Bronchial epithelial cell (primary cell): ENCODE results near the gene IL1R1. TPM values are rescaled to one million over a fixed set of nuclear protein-coding genes. Genes with fewer than 3 reads are reported as not detected.
"Not testable (repeated sequence)": the region's sequence is repeated elsewhere in the genome, so short reads cannot be mapped to it uniquely, and the experiment has no call there.

Experiments
- DNase-seq: peaks from one replicate; pipeline ENCODE4 v3.0.0-alpha.2; 2010; ENCODE audit warnings: low read depth
- FAIRE-seq: peaks from 2 replicates; lab custom pipeline; 2011; peaks lifted over from hg19 to GRCh38; lab: Jason Lieb, UNC
- H3K27me3 ChIP-seq: 2 replicates; pipeline ENCODE4 v1.5.1; 2011; ENCODE audit warnings: low read length; ENCODE audit not compliant: control insufficient read depth, insufficient read depth
- H3K36me3 ChIP-seq: 2 replicates; pipeline ENCODE4 v1.5.1; 2011; ENCODE audit warnings: low read length; ENCODE audit not compliant: control insufficient read depth, insufficient read depth
- H3K4me3 ChIP-seq: 2 replicates; pipeline ENCODE4 v1.5.1; 2011; ENCODE audit warnings: mild to moderate bottlenecking, low read depth, low read length, control low read depth
- total RNA-seq: library from RNA; depleted of rRNA; stranded (reverse); fragments of >200 nt; gene quantifications from 2 replicates; pipeline ENCODE4 v1.2.1, GENCODE V29; 2014
- TF ChIP-seq, protein P1 (sequence below): IDR thresholded peaks from 2 replicates; pipeline ENCODE4 v1.5.1; 2011; ENCODE audit warnings: mild to moderate bottlenecking, moderate library complexity, low read length, control low read depth, inconsistent platforms; ENCODE audit not compliant: insufficient read depth, severe bottlenecking

The IL1R1 gene
- total RNA-seq, 1 donor from 2014 or later: 1.6 TPM

DNA sequence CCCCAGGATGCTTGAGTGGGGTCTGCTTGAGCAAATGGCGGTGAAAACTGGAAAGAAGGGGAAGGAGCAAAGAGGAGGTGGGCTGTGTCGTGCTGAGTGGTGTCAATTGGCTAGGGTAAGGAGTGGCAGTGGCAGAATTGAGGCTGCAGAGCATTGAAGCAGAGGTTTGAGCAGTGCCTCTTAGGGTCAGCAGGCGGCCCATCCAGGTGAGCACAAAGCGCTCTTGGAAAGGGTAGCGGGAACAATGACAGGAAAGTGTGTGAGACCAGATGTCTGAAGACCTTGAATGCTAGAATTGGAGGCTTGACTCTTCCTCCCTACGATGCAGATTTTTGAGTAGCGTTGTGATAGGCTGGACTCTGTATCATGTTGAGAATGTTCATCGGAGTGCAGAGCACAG is 39.3 kb upstream of the IL1R1 start:
- DNase-seq (no peak), FAIRE-seq (no peak)
- Histone ChIP-seq H3K27me3 (no peaks in the 10 kb centered on the region), H3K36me3 (no peaks in the 10 kb centered on the region), H3K4me3 (no peak overlapping the region)
- TF ChIP-seq, protein P1, sequence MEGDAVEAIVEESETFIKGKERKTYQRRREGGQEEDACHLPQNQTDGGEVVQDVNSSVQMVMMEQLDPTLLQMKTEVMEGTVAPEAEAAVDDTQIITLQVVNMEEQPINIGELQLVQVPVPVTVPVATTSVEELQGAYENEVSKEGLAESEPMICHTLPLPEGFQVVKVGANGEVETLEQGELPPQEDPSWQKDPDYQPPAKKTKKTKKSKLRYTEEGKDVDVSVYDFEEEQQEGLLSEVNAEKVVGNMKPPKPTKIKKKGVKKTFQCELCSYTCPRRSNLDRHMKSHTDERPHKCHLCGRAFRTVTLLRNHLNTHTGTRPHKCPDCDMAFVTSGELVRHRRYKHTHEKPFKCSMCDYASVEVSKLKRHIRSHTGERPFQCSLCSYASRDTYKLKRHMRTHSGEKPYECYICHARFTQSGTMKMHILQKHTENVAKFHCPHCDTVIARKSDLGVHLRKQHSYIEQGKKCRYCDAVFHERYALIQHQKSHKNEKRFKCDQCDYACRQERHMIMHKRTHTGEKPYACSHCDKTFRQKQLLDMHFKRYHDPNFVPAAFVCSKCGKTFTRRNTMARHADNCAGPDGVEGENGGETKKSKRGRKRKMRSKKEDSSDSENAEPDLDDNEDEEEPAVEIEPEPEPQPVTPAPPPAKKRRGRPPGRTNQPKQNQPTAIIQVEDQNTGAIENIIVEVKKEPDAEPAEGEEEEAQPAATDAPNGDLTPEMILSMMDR: no peak

DNA sequence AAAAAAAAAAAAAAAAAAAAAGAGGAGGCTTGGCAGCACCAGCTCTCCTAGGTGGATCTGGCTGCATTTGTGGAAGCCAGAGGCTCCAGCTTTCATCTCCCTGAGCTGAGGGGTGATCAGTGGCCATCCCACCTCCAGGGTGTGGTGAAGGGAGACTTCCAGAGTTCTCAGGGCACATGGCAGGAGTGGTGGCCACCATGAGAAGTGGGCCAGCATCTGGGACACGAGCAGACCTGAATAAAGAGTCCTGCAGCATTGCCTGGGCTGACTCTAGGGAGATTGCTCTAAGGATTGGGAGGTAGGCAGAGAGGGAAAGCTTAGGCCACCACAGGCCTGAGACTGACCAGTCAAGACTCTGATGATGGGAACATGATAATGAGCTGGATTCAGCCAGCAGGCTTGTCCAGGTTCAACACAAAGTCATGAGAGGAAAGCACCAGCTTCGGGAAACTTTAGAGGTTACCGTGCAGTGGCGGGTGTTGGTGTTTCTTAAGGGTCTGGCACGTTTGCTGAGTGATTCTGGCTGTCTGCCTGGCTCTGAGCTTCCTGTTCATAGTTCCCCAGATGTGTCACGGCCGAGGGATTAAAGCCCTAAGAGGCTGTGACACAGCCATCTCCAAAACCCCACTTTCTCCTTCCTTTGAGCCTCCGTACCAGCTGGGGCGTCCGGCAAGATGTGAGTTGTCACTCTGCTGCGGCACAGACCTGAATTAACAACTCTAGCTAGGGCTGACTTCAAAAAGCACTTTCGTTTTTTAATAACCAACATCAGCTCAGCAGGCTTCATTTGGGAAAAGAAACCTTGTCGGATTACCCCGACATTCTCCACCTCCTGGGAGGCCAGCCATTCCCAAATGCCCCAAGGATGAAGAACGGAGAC is 38.3 kb upstream of the IL1R1 start:
- Histone ChIP-seq H3K36me3 (no peaks in the 10 kb centered on the region), H3K27me3 (no peaks in the 10 kb centered on the region), H3K4me3 (peak overlapping the region; percentile 9)
- TF ChIP-seq, protein P1: no peak
- FAIRE-seq: no peak
- peak; percentile 77 for DNase-seq

DNA sequence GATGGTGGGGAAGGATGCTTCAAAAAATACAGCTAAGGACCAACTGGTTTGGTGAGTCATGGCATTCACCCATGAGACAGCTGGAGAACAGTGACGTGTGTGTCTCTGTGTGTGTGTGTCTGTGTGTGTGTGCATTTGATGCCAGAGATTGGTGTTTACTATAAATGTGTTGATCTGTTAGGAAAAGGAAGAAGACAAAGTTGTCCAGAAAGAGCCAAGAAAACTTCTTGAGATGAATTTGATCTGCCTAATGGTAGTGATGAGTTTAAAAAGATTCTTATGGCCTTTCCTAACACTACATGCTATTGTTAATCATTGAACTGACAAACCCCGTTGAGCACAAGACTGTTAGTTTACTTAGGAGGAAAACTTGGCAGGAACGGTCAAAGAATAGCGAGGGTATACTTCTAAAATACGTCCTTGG is 36.4 kb upstream of the IL1R1 start:
- peak; percentile 71 for DNase-seq
- Histone ChIP-seq H3K27me3 (no peaks in the 10 kb centered on the region), H3K36me3 (no peaks in the 10 kb centered on the region), H3K4me3 (no peak overlapping the region)
- TF ChIP-seq, protein P1: no peak
- FAIRE-seq: no peak

DNA sequence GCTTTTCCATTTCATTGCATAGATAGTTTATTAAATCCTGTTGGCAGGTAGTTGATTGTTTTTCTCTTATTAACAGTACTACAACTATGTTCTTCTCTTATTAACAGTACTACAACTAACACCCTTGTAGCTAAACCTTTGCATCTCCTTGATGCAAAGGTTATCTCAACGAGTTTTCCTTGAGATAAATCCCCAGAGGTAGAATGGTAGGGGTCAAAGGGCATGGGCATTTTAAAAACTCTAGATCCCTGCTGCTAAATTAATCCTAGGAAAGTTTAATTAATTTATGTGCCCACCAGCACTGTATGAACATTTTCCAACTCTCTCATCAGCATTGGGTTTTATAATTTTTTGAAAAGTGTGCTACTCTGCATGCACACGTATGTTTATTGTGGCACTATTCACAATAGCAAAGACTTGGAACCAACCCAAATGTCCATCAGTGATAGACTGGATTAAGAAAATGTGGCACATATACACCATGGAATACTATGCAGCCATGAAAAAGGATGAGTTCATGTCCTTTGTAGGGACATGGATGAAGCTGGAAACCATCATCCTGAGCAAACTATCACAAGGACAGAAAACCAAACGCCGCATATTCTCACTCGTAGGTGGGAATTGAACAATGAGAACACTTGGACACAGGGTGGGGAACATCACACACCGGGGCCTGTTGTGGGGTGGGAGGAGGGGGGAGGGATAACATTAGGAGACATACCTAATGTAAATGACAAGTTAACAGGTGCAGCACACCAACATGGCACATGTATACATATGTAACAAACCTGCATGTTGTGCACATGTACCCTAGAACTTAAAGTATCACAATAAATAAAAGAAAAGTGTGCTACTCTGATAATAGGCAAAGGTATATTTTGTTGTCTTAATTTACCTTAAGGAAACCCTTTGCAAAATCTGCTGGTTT is 35.5 kb upstream of the IL1R1 start:
- not testable (repeated sequence) for H3K4me3 ChIP-seq, H3K27me3 ChIP-seq, DNase-seq, FAIRE-seq, H3K36me3 ChIP-seq

DNA sequence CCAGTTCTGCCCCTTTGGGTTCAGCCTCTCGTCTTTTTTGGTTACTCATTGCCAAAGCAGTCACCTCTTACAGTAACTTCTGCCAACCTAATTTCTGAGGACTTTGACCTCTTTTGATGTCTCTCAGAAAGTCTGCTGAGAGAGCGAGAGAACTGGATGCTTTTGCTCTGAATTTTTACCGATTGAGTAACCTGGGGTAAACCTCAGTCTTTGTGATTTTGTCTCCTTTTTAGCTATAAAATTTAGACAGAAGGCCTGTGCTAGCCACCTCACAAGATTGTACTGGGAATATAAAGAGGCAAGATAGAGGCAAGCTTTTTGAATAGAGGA is 34.8 kb upstream of the IL1R1 start:
- no peaks in the 10 kb centered on the region for H3K27me3 ChIP-seq
- DNase-seq (no peak), FAIRE-seq (no peak)
- TF ChIP-seq, protein P1: no peak
- no peak overlapping the region for H3K4me3 ChIP-seq
- no peaks in the 10 kb centered on the region for H3K36me3 ChIP-seq

DNA sequence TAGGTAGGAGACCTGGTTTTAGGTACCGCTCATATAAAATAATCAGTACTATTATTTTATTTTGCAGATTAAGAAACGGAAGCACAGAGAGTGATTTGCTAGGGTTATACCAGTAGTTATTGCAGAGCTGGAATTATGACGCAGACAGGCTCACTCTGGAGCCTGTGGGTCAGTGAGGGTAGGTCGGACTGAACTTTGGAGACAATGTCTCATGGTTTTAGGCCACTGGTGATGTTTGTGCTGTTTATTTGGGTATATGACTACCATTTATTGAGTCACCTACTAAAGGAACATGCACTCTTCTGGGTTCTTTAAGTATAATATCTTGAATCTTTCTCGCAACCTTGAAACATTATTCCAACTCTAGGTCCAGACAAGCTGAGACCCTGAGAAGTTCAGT is 33.5 kb upstream of the IL1R1 start:
- TF ChIP-seq, protein P1: no peak
- no peaks in the 10 kb centered on the region for H3K36me3 ChIP-seq
- no peaks in the 10 kb centered on the region for H3K27me3 ChIP-seq
- H3K4me3 ChIP-seq: no peak overlapping the region
- no peak for DNase-seq
- FAIRE-seq: no peak
